ENCODE results near the gene ATRX.

DNA sequence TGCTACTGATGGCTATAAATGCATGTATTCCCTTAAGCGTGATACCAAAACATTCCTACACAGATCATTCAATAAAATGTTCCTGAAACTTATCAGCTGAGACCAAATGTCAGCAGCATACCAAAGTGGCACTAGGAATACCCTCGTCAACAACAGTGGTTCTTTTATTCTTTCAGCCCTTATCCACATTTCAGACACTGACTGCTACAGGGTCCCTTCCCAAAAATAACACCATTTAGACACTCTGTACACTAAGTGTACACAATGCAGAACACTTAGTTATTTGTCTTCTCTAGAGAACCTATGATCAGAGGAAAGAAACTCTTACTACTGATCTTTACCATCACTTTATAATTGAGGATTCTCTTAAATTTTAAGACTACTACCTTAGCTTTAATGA lies 94.1 kb downstream of the ATRX start:
- TF ChIP-seq, protein P1, sequence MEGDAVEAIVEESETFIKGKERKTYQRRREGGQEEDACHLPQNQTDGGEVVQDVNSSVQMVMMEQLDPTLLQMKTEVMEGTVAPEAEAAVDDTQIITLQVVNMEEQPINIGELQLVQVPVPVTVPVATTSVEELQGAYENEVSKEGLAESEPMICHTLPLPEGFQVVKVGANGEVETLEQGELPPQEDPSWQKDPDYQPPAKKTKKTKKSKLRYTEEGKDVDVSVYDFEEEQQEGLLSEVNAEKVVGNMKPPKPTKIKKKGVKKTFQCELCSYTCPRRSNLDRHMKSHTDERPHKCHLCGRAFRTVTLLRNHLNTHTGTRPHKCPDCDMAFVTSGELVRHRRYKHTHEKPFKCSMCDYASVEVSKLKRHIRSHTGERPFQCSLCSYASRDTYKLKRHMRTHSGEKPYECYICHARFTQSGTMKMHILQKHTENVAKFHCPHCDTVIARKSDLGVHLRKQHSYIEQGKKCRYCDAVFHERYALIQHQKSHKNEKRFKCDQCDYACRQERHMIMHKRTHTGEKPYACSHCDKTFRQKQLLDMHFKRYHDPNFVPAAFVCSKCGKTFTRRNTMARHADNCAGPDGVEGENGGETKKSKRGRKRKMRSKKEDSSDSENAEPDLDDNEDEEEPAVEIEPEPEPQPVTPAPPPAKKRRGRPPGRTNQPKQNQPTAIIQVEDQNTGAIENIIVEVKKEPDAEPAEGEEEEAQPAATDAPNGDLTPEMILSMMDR (IDR thresholded peaks at IDR 0.05 in 4 of 5, conservative IDR thresholded peaks at IDR 0.05 in 1 of 5): no peak
- TF ChIP-seq POLR2A (IDR thresholded peaks at IDR 0.05): no peak

All from gastrocnemius medialis (tissue), 4 donors.